Muscle of back (tissue), 13 donors: ENCODE measurements around the gene FSIP2. TPM values are rescaled to one million over a fixed set of nuclear protein-coding genes. Genes with fewer than 3 reads are reported as not detected.

Experiments
- DNase-seq, 3 donors: peaks; one replicate each; pipeline versions ENCODE4 v3.0.0 to v3.0.0-alpha.2; 2013
- long read RNA-seq, 9 donors: transcript quantifications; one replicate each; lab custom pipeline, GENCODE V29; 2026
- polyA plus RNA-seq, 10 donors: library from polyadenylated mRNA; unstranded; fragments of 120-200 nt; gene quantifications; one replicate each; pipeline ENCODE4 v1.2.1, GENCODE V29; 2013; ENCODE audit not compliant: insufficient read length in 10 of 10

Gene FSIP2, protein sequence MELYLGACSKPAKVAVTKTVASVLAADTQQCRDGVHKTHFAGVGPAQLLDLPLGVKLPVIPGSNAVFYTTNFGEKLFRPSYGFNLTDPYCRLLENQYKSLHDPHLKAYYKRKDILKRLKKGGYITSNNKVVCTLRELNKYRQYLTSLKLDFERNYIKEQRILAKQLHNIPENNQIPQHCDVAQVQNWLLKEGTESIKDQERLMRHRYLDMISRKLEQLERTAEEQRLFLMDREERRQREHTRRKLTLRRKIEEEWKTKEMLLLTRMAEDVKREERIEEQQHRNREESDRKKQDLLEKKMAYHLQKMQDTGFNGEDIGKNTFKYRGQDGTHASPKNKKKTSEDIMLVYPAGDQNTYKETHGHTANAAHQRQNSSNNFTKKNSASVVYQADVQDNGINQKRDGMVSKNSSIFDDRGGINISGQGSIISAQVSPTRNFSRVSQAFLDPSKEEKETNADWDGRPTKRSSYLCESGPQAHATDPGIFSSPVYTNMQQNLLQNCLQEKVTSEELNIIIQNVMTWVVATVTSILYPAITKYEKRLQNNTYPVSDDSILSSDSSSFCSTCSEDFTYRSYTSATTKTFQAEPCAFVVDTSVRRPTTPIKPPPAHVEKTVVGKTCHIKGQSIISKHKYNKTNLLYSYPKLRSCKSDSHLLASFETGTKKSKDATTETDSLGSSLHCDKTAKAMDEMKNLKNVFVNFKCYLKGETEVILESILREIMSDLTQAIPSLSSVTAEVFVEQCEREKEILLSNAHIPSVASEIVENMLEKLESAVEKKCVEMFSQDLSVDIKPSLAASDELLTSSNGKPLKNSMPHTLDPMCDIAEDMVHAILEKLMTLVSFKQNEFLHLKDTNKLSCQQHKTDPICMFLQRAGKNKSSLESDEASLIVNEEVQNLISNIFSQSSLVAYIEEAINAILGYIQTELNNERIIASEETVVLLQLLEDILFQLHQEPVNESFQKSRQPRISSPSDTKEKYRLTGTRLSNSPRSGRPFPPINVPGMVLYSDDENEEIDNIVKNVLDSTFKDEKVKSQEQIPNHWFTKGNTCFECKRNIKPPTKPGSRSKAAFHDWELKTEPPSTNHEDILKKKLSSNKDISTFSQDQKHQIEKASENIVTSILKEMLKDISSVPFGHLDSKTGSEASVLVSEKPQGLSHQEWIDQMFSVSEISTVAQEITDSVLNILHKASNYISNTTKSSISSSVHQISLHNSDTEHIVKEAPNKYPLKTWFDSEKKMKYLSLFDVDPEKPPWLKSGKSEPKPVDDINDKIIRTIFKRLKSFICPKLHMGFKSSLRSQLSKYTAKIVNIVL (N-terminal part only)
- polyA plus RNA-seq, result 1 to 10 TPM in 7 of 10 donors, under 1 TPM in 3; 0.79 to 2.3 (median 1.1) TPM
- long read RNA-seq, donor 1, result 0 reads
- long read RNA-seq, donor 2, result 0 reads
- long read RNA-seq, donor 3, result 0 reads
- long read RNA-seq, donor 4, result 0 reads
- long read RNA-seq, donor 5, result 0 reads
- long read RNA-seq, donor 6, result 0 reads
- long read RNA-seq, donor 7, result 0 reads
- long read RNA-seq, donor 8, result 0 reads
- long read RNA-seq, donor 9, result 0 reads

- peak; percentile 51 to 81 (median 67) for DNase-seq
Measured at GRCh38 chr2:185738679-185739472, at the start of gene FSIP2. FSIP2 (plus strand) TSS chr2:185738804; CDS start chr2:185738895, 91 bp downstream.

- no peak for DNase-seq
Measured at GRCh38 chr2:185689906-185690539, 48.6 kb upstream of the FSIP2 start.

- DNase-seq, result no peak
Measured at GRCh38 chr2:185695711-185696235, 42.8 kb upstream of the FSIP2 start.

- no peak for DNase-seq
Measured at GRCh38 chr2:185700883-185701282, 37.7 kb upstream of the FSIP2 start.

- no peak for DNase-seq
Measured at GRCh38 chr2:185734658-185735057, 3.9 kb upstream of the FSIP2 start.

- DNase-seq, result no peak
Measured at GRCh38 chr2:185736210-185736609, 2.4 kb upstream of the FSIP2 start.

GRCh38 chr2:185745864-185746859, 7.6 kb downstream of the FSIP2 start:
- DNase-seq, result no peak

GRCh38 chr2:185757356-185757755, 18.8 kb downstream of the FSIP2 start:
- peak in 1 of 3 donors; percentile 29 for DNase-seq

- DNase-seq, result no peak
Measured at GRCh38 chr2:185771396-185771795, 32.8 kb downstream of the FSIP2 start.

- DNase-seq, result no peak
Measured at GRCh38 chr2:185780890-185781289, 42.3 kb downstream of the FSIP2 start.

DNA sequence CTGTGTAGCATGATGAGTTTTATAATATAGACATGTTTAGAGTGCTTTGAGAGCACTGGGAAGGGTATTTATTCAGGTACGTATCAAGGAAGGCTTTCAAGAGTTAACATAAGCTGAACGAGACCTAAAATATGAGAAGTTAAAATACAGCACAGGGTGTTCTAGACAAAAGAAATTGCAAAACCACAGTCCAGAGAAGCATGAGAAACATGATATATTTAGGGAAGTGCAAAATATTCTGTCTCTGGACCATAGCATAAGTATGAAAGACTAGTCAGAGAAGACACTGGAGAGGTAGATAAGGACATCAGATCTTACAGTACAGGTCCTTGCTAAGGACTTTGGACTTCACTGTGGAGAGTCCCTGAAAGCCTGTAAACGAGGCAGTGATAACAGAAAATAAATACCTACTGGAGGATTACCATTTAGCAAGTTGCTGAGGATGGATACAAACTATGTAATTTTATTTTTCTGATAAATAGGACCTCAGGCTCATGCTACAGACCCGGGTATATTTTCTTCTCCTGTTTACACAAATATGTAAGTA, 43.7 kb downstream of the FSIP2 start:
- DNase-seq, result no peak

DNA sequence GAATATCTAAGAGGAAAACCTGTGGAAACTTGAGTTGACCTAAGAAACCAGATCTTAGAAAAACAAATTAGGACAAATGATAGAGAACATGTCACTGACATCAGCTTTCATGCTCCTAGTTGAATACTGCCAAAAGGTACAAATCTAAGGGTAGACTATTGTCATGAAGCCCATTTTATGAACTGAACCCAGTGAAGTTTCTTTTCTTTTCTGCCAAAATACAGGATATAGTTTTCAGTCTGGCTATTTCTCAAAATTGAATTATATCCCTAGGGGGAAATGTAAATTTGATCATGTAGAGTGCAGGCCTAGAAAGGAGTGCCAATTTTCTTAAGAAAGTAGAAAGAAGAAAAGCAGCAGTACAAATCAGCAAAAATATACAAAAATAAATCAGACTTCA, 46.6 kb downstream of the FSIP2 start:
- DNase-seq, result peak; percentile 9 to 61 (median 12)

DNA sequence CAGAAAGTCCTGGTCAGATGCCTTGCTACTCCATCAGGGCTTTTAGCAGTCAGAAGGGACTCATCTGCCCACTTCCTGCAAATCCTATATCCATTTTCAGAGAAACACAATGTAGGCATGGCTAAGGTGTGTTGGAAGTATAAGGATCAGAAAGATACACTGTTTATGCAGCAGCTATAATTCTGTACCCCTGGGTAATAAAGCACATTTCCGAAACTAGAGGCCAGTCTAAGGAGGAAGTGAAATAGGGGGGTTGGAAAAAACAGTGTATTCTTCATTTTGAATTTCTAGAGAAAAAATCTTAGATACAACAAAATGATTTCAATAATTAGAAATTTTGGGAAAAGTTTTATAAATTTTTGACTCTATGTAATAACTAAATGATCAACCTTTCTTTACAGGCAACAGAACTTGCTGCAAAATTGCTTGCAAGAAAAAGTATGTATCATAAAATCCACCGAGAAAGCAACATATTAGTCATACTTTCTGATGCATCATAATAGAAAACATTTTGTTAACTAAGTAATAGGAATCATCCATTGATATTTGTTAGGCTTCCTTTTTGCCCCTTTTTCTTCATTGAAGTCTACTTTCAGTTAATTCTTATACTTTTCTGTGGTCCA, 47.4 kb downstream of the FSIP2 start:
- DNase-seq, result peak in 1 of 3 donors; percentile 26

GRCh38 chr2:185787227-185788145, 48.9 kb downstream of the FSIP2 start:
- DNase-seq, result peak in 2 of 3 donors; percentile 19 to 25

DNA sequence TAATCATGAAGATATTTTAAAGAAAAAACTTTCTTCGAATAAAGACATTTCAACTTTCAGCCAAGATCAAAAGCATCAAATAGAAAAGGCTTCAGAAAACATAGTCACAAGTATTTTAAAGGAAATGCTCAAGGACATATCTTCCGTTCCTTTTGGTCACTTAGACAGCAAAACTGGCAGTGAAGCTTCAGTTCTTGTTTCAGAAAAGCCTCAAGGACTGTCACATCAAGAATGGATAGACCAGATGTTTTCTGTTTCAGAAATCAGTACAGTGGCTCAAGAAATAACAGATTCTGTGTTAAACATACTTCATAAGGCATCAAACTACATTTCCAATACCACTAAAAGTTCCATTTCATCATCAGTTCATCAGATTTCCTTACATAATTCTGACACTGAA, 51.8 kb downstream of the FSIP2 start:
- no peak for DNase-seq
